Neuronal stem cell (in vitro differentiated cells): ENCODE measurements around the gene PWWP2B.

Source experiments
- DNase-seq: peaks from one replicate; pipeline ENCODE4 v3.0.0-alpha.2; 2013; ENCODE audit warnings: low spot score
- H2AFZ ChIP-seq: one replicate; pipeline ENCODE4 v1.6.1; 2013; ENCODE audit warnings: mild to moderate bottlenecking, low read length, inconsistent platforms
- H2AK5ac ChIP-seq: 2 replicates; pipeline ENCODE4 v1.6.1; 2013; ENCODE audit warnings: low read depth, mild to moderate bottlenecking, inconsistent platforms, low read length, moderate library complexity, mixed read lengths
- H2BK120ac ChIP-seq: 2 replicates; pipeline ENCODE4 v1.6.1; 2013; ENCODE audit warnings: low read depth, mild to moderate bottlenecking, inconsistent platforms, low read length, moderate library complexity, mixed read lengths
- H2BK12ac ChIP-seq: one replicate; pipeline ENCODE4 v1.6.1; 2013; ENCODE audit warnings: low read length, inconsistent platforms
- H2BK15ac ChIP-seq: 2 replicates; pipeline ENCODE4 v1.6.1; 2013; ENCODE audit warnings: mild to moderate bottlenecking, low read length, inconsistent platforms, mixed read lengths
- H2BK5ac ChIP-seq: one replicate; pipeline ENCODE4 v1.6.1; 2013; ENCODE audit warnings: inconsistent platforms, mild to moderate bottlenecking, low read length, moderate library complexity
- H3K14ac ChIP-seq: one replicate; pipeline ENCODE4 v1.6.1; 2013; ENCODE audit warnings: low read length, inconsistent platforms
- H3K18ac ChIP-seq: 2 replicates; pipeline ENCODE4 v1.6.1; 2013; ENCODE audit warnings: low read length, inconsistent platforms
- H3K23ac ChIP-seq: 2 replicates; pipeline ENCODE4 v1.6.1; 2013; ENCODE audit warnings: low read depth, mild to moderate bottlenecking, mixed read lengths, low read length, inconsistent platforms; ENCODE audit not compliant: poor library complexity
- H3K27ac ChIP-seq: replicated peaks from 3 replicates; pipeline ENCODE4 v1.5.1; 2013; ENCODE audit warnings: low read length, inconsistent platforms
- H3K27me3 ChIP-seq, 3 experiments: 2 replicates each; pipeline ENCODE4 v1.6.1; 2013; ENCODE audit warnings: low read length in 3 of 3, mild to moderate bottlenecking in 2 of 3, inconsistent platforms in 1 of 3, low read depth in 1 of 3, mixed read lengths in 1 of 3, moderate library complexity in 1 of 3; ENCODE audit not compliant: control insufficient read depth in 3 of 3, insufficient read depth in 3 of 3
- H3K36me3 ChIP-seq, 2 donors: replicated peaks in 1 of 2; 2 replicates each; pipeline ENCODE4 v1.6.1; 2013; ENCODE audit warnings: low read length in 2 of 2; ENCODE audit not compliant: control insufficient read depth in 2 of 2, insufficient read depth in 2 of 2
- H3K4ac ChIP-seq: 2 replicates; pipeline ENCODE4 v1.6.1; 2013; ENCODE audit warnings: inconsistent platforms, mild to moderate bottlenecking, low read length, moderate library complexity
- H3K4me1 ChIP-seq, 2 donors: 1 replicate in 1 of 2; 2 replicates in 1 of 2; pipeline ENCODE4 v1.6.1; 2013; ENCODE audit warnings: low read length in 2 of 2, low read depth in 1 of 2; ENCODE audit not compliant: control insufficient read depth in 2 of 2, insufficient read depth in 1 of 2
- H3K4me2 ChIP-seq: one replicate; pipeline ENCODE4 v1.6.1; 2013; ENCODE audit warnings: mild to moderate bottlenecking, low read length, inconsistent platforms; ENCODE audit not compliant: insufficient read depth, poor library complexity, severe bottlenecking
- H3K4me3 ChIP-seq, 2 donors: 2 replicates each; pipeline ENCODE4 v1.5.1; 2013; ENCODE audit warnings: low read length in 2 of 2, mild to moderate bottlenecking in 2 of 2, inconsistent platforms in 1 of 2, moderate library complexity in 1 of 2
- H3K79me1 ChIP-seq: one replicate; pipeline ENCODE4 v1.6.1; 2013; ENCODE audit warnings: low read depth, mild to moderate bottlenecking, inconsistent platforms, low read length, moderate library complexity
- H3K9ac ChIP-seq: one replicate; pipeline ENCODE4 v1.6.1; 2013; ENCODE audit warnings: mild to moderate bottlenecking, low read depth, low read length, inconsistent platforms; ENCODE audit not compliant: poor library complexity
- H3K9me3 ChIP-seq, 2 donors: replicated peaks in 1 of 2; 2 replicates each; pipeline versions ENCODE3 to v1.6.1; 2013; ENCODE audit warnings: low read length in 2 of 2, mild to moderate bottlenecking in 2 of 2, inconsistent platforms in 1 of 2, low read depth in 1 of 2, mixed read lengths in 1 of 2, moderate library complexity in 1 of 2; ENCODE audit not compliant: control insufficient read depth in 2 of 2, insufficient read depth in 1 of 2
- H4K8ac ChIP-seq: one replicate; pipeline ENCODE4 v1.6.1; 2013; ENCODE audit warnings: low read depth, mild to moderate bottlenecking, inconsistent platforms, low read length, moderate library complexity
- H4K91ac ChIP-seq: one replicate; pipeline ENCODE4 v1.6.1; 2013; ENCODE audit warnings: low read length, low read depth, mild to moderate bottlenecking, inconsistent platforms; ENCODE audit not compliant: poor library complexity
- WGBS, 2 donors: extraction: QIAGEN DNeasy Blood & Tissue Kit; methylation state at CpG; one replicate each; pipeline ENCODE4 v1.1.7; 2013; ENCODE audit warnings: missing lambda C conversion rate in 2 of 2, mixed read lengths in 1 of 2; ENCODE audit not compliant: insufficient read length in 2 of 2, insufficient replicate concordance in 1 of 2; ENCODE audit errors: extremely low coverage in 2 of 2; 5-methylcytosine and 5-hydroxymethylcytosine counted together

PWWP2B gene

GRCh38 chr10:132390170-132390920 is 6.7 kb upstream of the PWWP2B start:
- no peak overlapping the region for H3K18ac ChIP-seq
- no peak overlapping the region for H3K4me3 ChIP-seq
- peaks cover 1% of the 10 kb centered on the region for H3K79me1 ChIP-seq
- no peak overlapping the region for H3K14ac ChIP-seq
- no peak overlapping the region for H3K27ac ChIP-seq
- no peak overlapping the region for H4K8ac ChIP-seq
- H2BK15ac ChIP-seq, result no peak overlapping the region
- H3K27me3 ChIP-seq, result peaks cover 0 to 17% (median 6%) of the 10 kb centered on the region in 3 experiments
- H3K23ac ChIP-seq, result no peak overlapping the region
- peaks cover 0 to 4% of the 10 kb centered on the region in 2 donors for H3K9me3 ChIP-seq
- no peak overlapping the region for H2BK120ac ChIP-seq
- no peak overlapping the region for H3K4ac ChIP-seq
- no peak overlapping the region for H3K4me2 ChIP-seq
- no peak overlapping the region for H2AK5ac ChIP-seq
- whole genome bisulfite sequencing, 2 donors, result no CpG with 5 or more reads among the region's 8 CpGs
- no peak overlapping the region for H4K91ac ChIP-seq
- H2AFZ ChIP-seq, result no peak overlapping the region
- H3K4me1 ChIP-seq, result peaks cover 0 to 4% of the 10 kb centered on the region in 2 donors
- no peak overlapping the region for H2BK5ac ChIP-seq
- H3K9ac ChIP-seq, result no peak overlapping the region
- no peak for DNase-seq
- no peak overlapping the region for H2BK12ac ChIP-seq
- no peaks in the 10 kb centered on the region for H3K36me3 ChIP-seq

GRCh38 chr10:132390921-132391675 is 5.9 kb upstream of the PWWP2B start:
- H3K9ac ChIP-seq, result no peak overlapping the region
- H4K91ac ChIP-seq, result no peak overlapping the region
- WGBS, 2 donors, result no CpG with 5 or more reads among the region's 19 CpGs
- no peak overlapping the region for H3K14ac ChIP-seq
- no peak overlapping the region for H2BK5ac ChIP-seq
- H2AFZ ChIP-seq, result no peak overlapping the region
- no peak overlapping the region for H4K8ac ChIP-seq
- no peak overlapping the region for H3K4me2 ChIP-seq
- no peak overlapping the region for H2AK5ac ChIP-seq
- DNase-seq, result no peak
- H2BK12ac ChIP-seq, result no peak overlapping the region
- no peaks in the 10 kb centered on the region for H3K79me1 ChIP-seq
- H3K4me1 ChIP-seq, result peaks cover 4 to 6% of the 10 kb centered on the region in 2 donors
- H2BK120ac ChIP-seq, result no peak overlapping the region
- H3K4ac ChIP-seq, result no peak overlapping the region
- H3K18ac ChIP-seq, result no peak overlapping the region
- peaks cover 0 to 4% of the 10 kb centered on the region in 2 donors for H3K9me3 ChIP-seq
- no peak overlapping the region for H3K27ac ChIP-seq
- H2BK15ac ChIP-seq, result no peak overlapping the region
- no peak overlapping the region for H3K23ac ChIP-seq
- H3K27me3 ChIP-seq, result peaks cover 0 to 17% (median 11%) of the 10 kb centered on the region in 3 experiments
- H3K4me3 ChIP-seq, result no peak overlapping the region
- H3K36me3 ChIP-seq, result no peaks in the 10 kb centered on the region

GRCh38 chr10:132391676-132392020 is 5.4 kb upstream of the PWWP2B start:
- H2BK5ac ChIP-seq, result no peak overlapping the region
- no peak overlapping the region for H3K27ac ChIP-seq
- no peak overlapping the region for H2AFZ ChIP-seq
- no peak overlapping the region for H2AK5ac ChIP-seq
- H3K18ac ChIP-seq, result no peak overlapping the region
- no peak overlapping the region for H3K4me2 ChIP-seq
- peaks cover 4 to 6% of the 10 kb centered on the region in 2 donors for H3K4me1 ChIP-seq
- peaks cover 0 to 4% of the 10 kb centered on the region in 2 donors for H3K9me3 ChIP-seq
- peaks cover 0 to 17% (median 11%) of the 10 kb centered on the region in 3 experiments for H3K27me3 ChIP-seq
- H3K4me3 ChIP-seq, result no peak overlapping the region
- no peak overlapping the region for H2BK120ac ChIP-seq
- no peak for DNase-seq
- no peak overlapping the region for H3K14ac ChIP-seq
- no peak overlapping the region for H3K23ac ChIP-seq
- H3K9ac ChIP-seq, result no peak overlapping the region
- no peaks in the 10 kb centered on the region for H3K36me3 ChIP-seq
- H2BK12ac ChIP-seq, result no peak overlapping the region
- H3K79me1 ChIP-seq, result no peaks in the 10 kb centered on the region
- H4K91ac ChIP-seq, result no peak overlapping the region
- H4K8ac ChIP-seq, result no peak overlapping the region
- WGBS, 2 donors, result no CpG with 5 or more reads among the region's 4 CpGs
- H2BK15ac ChIP-seq, result no peak overlapping the region
- no peak overlapping the region for H3K4ac ChIP-seq

- H3K79me1 ChIP-seq, result no peaks in the 10 kb centered on the region
- H3K4me3 ChIP-seq, result peak overlapping the region in 1 of 2 donors; percentile 63
- H3K18ac ChIP-seq, result no peak overlapping the region
- WGBS, 2 donors, result 83% methylated on average over 1 of the region's 2 CpGs; no CpG with 5 or more reads in 1 of the 2 donors
- no peak overlapping the region for H3K4ac ChIP-seq
- H4K91ac ChIP-seq, result no peak overlapping the region
- no peak for DNase-seq
- no peak overlapping the region for H3K14ac ChIP-seq
- peak overlapping the region; percentile 1 for H3K23ac ChIP-seq
- no peak overlapping the region for H2BK12ac ChIP-seq
- H3K9me3 ChIP-seq, result peaks cover 0 to 4% of the 10 kb centered on the region in 2 donors
- H3K9ac ChIP-seq, result no peak overlapping the region
- no peak overlapping the region for H3K4me2 ChIP-seq
- H3K4me1 ChIP-seq, result peaks cover 4 to 6% of the 10 kb centered on the region in 2 donors
- H2BK120ac ChIP-seq, result no peak overlapping the region
- H2AK5ac ChIP-seq, result no peak overlapping the region
- no peak overlapping the region for H3K27ac ChIP-seq
- peaks cover 0 to 17% (median 11%) of the 10 kb centered on the region in 3 experiments for H3K27me3 ChIP-seq
- H3K36me3 ChIP-seq, result no peaks in the 10 kb centered on the region
- no peak overlapping the region for H4K8ac ChIP-seq
- H2AFZ ChIP-seq, result no peak overlapping the region
- no peak overlapping the region for H2BK15ac ChIP-seq
- no peak overlapping the region for H2BK5ac ChIP-seq
These were observed 4.7 kb upstream of the PWWP2B start for GRCh38 chr10:132392184-132392800.
